Measurements from ENCODE around the gene WHRN.

DNA sequence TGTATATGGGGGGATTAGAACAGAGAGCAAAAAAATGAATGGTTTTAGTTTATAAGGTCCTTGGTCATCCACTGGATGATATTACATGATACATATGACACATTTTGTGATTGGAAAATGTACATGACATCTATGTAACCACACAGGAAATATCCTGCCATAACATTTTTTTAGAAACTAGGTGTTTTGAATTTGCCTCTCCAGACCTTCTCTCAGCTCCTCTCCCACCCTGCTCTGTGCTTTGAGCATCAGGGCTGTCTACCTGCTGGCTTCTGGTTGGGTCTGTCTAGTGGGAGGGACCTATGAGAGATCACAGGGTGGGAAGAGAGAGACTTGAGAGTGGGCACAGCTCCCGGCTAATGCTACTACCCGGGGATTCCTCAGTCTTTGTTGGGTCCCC, 141.8 kb downstream of the WHRN start:
- TF ChIP-seq BHLHE40 (IDR thresholded peaks at IDR 0.05; ENCODE audit: borderline replicate concordance) (no peak), LEF1 (IDR thresholded peaks at IDR 0.05; ENCODE audit: borderline replicate concordance) (no peak), HDGF (IDR thresholded peaks at IDR 0.05; ENCODE audit: borderline replicate concordance) (no peak), FOXK2 (IDR thresholded peaks at IDR 0.05) (no peak), ZNF384 (IDR thresholded peaks at IDR 0.05) (no peak), TARDBP (IDR thresholded peaks at IDR 0.05) (no peak), NFRKB (IDR thresholded peaks at IDR 0.05) (no peak), SUZ12 (IDR thresholded peaks at IDR 0.05) (no peak), FOXM1 (IDR thresholded peaks at IDR 0.05; ENCODE audit: borderline replicate concordance) (no peak), SP1 (IDR thresholded peaks at IDR 0.05) (no peak), ELF4 (IDR thresholded peaks at IDR 0.05) (no peak), CTBP1 (IDR thresholded peaks at IDR 0.05; ENCODE audit: borderline replicate concordance) (no peak)
- TF ChIP-seq, protein P1, sequence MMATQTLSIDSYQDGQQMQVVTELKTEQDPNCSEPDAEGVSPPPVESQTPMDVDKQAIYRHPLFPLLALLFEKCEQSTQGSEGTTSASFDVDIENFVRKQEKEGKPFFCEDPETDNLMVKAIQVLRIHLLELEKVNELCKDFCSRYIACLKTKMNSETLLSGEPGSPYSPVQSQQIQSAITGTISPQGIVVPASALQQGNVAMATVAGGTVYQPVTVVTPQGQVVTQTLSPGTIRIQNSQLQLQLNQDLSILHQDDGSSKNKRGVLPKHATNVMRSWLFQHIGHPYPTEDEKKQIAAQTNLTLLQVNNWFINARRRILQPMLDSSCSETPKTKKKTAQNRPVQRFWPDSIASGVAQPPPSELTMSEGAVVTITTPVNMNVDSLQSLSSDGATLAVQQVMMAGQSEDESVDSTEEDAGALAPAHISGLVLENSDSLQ (IDR thresholded peaks at IDR 0.05), result no peak

Data from HEK293T (cell line).